Keratinocyte (primary cell): ENCODE measurements around the gene MEGF11. TPM values are rescaled to one million over a fixed set of nuclear protein-coding genes. Genes with fewer than 3 reads are reported as not detected.
"Not testable (repeated sequence)": the region's sequence is repeated elsewhere in the genome, so short reads cannot be mapped to it uniquely, and the experiment has no call there.

ENCODE experiments used
- DNase-seq: peaks from one replicate; pipeline ENCODE4 v3.0.0-alpha.2; 2011; ENCODE audit warnings: low read depth, missing footprints, low spot score
- FAIRE-seq: peaks from 2 replicates; lab custom pipeline; 2011; peaks lifted over from hg19 to GRCh38; lab: Jason Lieb, UNC
- H2AFZ ChIP-seq: 2 replicates; pipeline ENCODE4 v1.6.0; 2012; ENCODE audit warnings: low read length, control low read depth, inconsistent platforms; ENCODE audit not compliant: control insufficient read depth
- H3K27ac ChIP-seq: 2 replicates; pipeline ENCODE4 v1.5.1; 2011; ENCODE audit warnings: low read length; ENCODE audit not compliant: control insufficient read depth, insufficient read depth
- H3K27me3 ChIP-seq: 3 replicates; pipeline ENCODE4 v1.6.0; 2011; ENCODE audit warnings: low read length; ENCODE audit not compliant: control insufficient read depth, insufficient read depth; ENCODE audit errors: extremely low read depth
- H3K36me3 ChIP-seq, 2 experiments: 2 replicates in 1 of 2; 3 replicates in 1 of 2; pipeline ENCODE4 v1.5.1; 2011; ENCODE audit warnings: low read length in 2 of 2, mild to moderate bottlenecking in 1 of 2; ENCODE audit not compliant: control insufficient read depth in 2 of 2, insufficient read depth in 2 of 2; ENCODE audit errors: extremely low read depth in 1 of 2
- H3K4me1 ChIP-seq: 3 replicates; pipeline ENCODE4 v1.5.1; 2011; ENCODE audit warnings: low read length; ENCODE audit not compliant: control insufficient read depth, insufficient read depth; ENCODE audit errors: extremely low read depth
- H3K4me2 ChIP-seq: 3 replicates; pipeline ENCODE4 v1.6.0; 2011; ENCODE audit warnings: low read depth, low read length; ENCODE audit not compliant: control insufficient read depth, insufficient read depth; ENCODE audit errors: extremely low read depth
- H3K4me3 ChIP-seq, 3 experiments: fragments of 200-600 bp in 1 of 3; sonication (generic) in 1 of 3; 2 replicates in 2 of 3; 3 replicates in 1 of 3; pipeline ENCODE4 v1.5.1; 2011 to 2016; ENCODE audit warnings: low read length in 3 of 3, mild to moderate bottlenecking in 3 of 3, control low read depth in 2 of 3, inconsistent platforms in 1 of 3, low read depth in 1 of 3, mixed read lengths in 1 of 3, mixed run types in 1 of 3, moderate library complexity in 1 of 3; ENCODE audit not compliant: control insufficient read depth in 2 of 3, insufficient read depth in 2 of 3; ENCODE audit errors: extremely low read depth in 1 of 3
- H3K79me2 ChIP-seq: 2 replicates; pipeline ENCODE4 v1.6.0; 2012; ENCODE audit warnings: low read length; ENCODE audit not compliant: control insufficient read depth, insufficient read depth
- H3K9ac ChIP-seq: 3 replicates; pipeline ENCODE4 v1.6.0; 2011; ENCODE audit warnings: low read length; ENCODE audit not compliant: control insufficient read depth, insufficient read depth; ENCODE audit errors: extremely low read depth
- H3K9me1 ChIP-seq: 3 replicates; pipeline ENCODE4 v1.6.0; 2011; ENCODE audit warnings: low read length; ENCODE audit not compliant: control insufficient read depth, insufficient read depth; ENCODE audit errors: extremely low read depth
- H3K9me3 ChIP-seq: 2 replicates; pipeline ENCODE4 v1.5.1; 2012; ENCODE audit warnings: low read depth, low read length; ENCODE audit not compliant: control insufficient read depth
- H4K20me1 ChIP-seq: 3 replicates; pipeline ENCODE4 v1.6.0; 2011; ENCODE audit warnings: low read length; ENCODE audit not compliant: control insufficient read depth, insufficient read depth; ENCODE audit errors: extremely low read depth
- EZH2 ChIP-seq: IDR thresholded peaks from one replicate; pipeline ENCODE4 v1.6.1; 2012; ENCODE audit warnings: inconsistent platforms, mild to moderate bottlenecking, low read length, moderate library complexity
- dilution Hi-C: fragments of 300-500 bp; cut with MboI; formaldehyde crosslinking; loops from one replicate; pipeline ENCODE4 v1.7.0; 2020; ENCODE audit warnings: low sequenced_read_pairs; ENCODE audit not compliant: extremely low pct_ligation_motif_present
- polyA plus RNA-seq, 5 experiments: library from polyadenylated mRNA; depleted of rRNA in 3 of 5; stranded (reverse) in 3 of 5; stranded (forward) in 1 of 5; unstranded in 1 of 5; fragments of >200 nt; gene quantifications; 1 replicate in 1 of 5; 2 replicates in 3 of 5; 3 replicates in 1 of 5; pipeline versions ENCODE4 v1.2.1 to v1.2.3, GENCODE V29; 2011 to 2012; ENCODE audit warnings: missing spikeins in 2 of 5, low read depth in 1 of 5, low replicate concordance in 1 of 5
- TF ChIP-seq, protein P1 (sequence below), 3 experiments: IDR thresholded peaks in 1 of 3; conservative IDR thresholded peaks in 1 of 3; optimal IDR thresholded peaks in 1 of 3; 2 replicates in 2 of 3; 3 replicates in 1 of 3; pipeline versions ENCODE3 to v1.5.1; 2011; ENCODE audit warnings: low read length in 3 of 3, mild to moderate bottlenecking in 3 of 3, moderate library complexity in 2 of 3, control low read depth in 1 of 3, inconsistent platforms in 1 of 3; ENCODE audit not compliant: insufficient read depth in 2 of 3; ENCODE audit errors: extremely low read depth in 1 of 3

The MEGF11 gene
- polyA plus RNA-seq, 1 donor (not counting 4 experiments of a cell fraction or from before 2014, with no cell fraction given) = not detected

DNA sequence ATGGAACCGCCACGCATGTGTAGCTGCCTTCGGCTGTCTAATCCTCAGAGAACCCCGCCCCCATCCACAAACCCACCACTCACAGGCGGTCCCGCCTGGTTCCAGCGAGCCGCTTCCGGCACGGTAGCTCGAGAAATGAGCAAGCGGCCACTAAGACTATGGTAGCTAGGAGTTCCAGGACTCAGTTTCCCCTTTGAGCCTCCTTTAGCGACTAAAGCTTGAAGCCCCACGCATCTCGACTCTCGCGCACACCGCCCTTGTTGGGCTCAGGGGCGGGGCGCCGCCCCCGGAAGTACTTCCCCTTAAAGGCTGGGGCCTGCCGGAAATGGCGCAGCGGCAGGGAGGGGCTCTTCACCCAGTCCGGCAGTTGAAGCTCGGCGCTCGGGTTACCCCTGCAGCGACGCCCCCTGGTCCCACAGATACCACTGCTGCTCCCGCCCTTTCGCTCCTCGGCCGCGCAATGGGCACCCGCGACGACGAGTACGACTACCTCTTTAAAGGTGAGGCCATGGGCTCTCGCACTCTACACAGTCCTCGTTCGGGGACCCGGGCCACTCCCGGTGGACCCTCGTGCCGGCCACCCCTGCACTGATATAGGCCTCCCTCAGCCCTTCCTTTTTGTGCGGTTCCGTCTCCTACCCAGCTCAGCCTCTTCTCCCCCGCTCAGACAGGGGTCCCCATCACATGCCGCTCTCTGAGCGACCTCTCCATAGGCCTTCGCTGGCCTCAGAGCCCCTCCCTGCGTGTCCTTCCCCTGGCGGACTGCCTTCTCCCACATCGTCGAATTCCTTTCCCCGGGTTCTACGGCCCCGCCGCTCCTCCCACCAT lies 384.2 kb downstream of the MEGF11 start, which contains the start of gene RAB11A:
TSS of gene RAB11A (plus strand) at position 366 of the 828 bp plus-strand sequence. CDS start at position 461, 95 bp downstream.
- FAIRE-seq = no peak
- no peak for TF ChIP-seq EZH2
- TF ChIP-seq, protein P1, sequence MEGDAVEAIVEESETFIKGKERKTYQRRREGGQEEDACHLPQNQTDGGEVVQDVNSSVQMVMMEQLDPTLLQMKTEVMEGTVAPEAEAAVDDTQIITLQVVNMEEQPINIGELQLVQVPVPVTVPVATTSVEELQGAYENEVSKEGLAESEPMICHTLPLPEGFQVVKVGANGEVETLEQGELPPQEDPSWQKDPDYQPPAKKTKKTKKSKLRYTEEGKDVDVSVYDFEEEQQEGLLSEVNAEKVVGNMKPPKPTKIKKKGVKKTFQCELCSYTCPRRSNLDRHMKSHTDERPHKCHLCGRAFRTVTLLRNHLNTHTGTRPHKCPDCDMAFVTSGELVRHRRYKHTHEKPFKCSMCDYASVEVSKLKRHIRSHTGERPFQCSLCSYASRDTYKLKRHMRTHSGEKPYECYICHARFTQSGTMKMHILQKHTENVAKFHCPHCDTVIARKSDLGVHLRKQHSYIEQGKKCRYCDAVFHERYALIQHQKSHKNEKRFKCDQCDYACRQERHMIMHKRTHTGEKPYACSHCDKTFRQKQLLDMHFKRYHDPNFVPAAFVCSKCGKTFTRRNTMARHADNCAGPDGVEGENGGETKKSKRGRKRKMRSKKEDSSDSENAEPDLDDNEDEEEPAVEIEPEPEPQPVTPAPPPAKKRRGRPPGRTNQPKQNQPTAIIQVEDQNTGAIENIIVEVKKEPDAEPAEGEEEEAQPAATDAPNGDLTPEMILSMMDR (optimal IDR thresholded peaks at IDR 0.05 in 1 of 3, IDR thresholded peaks at IDR 0.05 in 1 of 3, conservative IDR thresholded peaks at IDR 0.05 in 1 of 3; ENCODE audit: extremely low read depth in 1 of 3, insufficient read depth in 2 of 3, low read length in 3 of 3) = peak in 2 of 3 experiments; percentile 20 to 52
- Histone ChIP-seq H4K20me1 (peaks cover 5% of the 10 kb centered on the region), H3K36me3 (no peaks in the 10 kb centered on the region), H3K27me3 (no peaks in the 10 kb centered on the region), H3K27ac (peak within 1 kb of the TSS; percentile 90), H3K4me3 (peak within 1 kb of the TSS; percentile 81 to 98 (median 91)), H3K79me2 (peaks cover 50% of the 10 kb centered on the region), H2AFZ (peak within 1 kb of the TSS; percentile 87), H3K4me1 (peaks cover 20% of the 10 kb centered on the region), H3K9me3 (no peaks in the 10 kb centered on the region), H3K4me2 (peak within 1 kb of the TSS; percentile 96), H3K9ac (peak within 1 kb of the TSS; percentile 98), H3K9me1 (no peaks in the 10 kb centered on the region)
- dilution Hi-C loops = no loop called here
- peak; percentile 83 for DNase-seq

DNA sequence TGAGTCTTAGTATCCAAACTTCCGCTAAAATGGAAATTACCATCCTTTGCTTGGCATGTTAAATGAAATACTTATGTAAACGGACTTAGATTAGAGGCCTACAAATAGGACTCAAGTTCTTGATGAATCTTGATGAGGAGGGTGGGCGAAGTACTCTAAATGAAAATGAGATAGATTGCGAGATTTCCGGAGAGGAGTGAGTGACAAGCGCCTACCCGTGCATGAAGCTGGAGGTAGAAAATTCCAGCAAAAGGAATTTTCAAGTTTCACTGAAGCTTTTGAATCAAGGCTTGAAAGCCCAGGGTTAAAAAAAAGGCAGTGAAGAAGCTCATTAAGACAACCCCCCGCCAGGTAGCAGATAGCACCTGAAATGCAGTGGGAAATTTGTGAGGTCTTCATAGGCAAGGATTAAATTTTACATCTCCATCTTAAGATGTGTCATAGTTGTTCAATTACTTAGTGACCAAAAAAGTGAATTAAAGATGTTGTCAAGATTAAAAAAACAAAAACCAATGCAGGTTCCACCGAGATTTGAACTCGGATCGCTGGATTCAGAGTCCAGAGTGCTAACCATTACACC lies 384.9 kb downstream of the MEGF11 start:
- Histone ChIP-seq H3K36me3 (no peaks in the 10 kb centered on the region), H3K27me3 (no peaks in the 10 kb centered on the region), H3K9me1 (no peaks in the 10 kb centered on the region), H3K79me2 (peaks cover 43% of the 10 kb centered on the region), H3K27ac (peak overlapping the region; percentile 90), H3K4me1 (peaks cover 20% of the 10 kb centered on the region), H3K9ac (peak overlapping the region; percentile 98), H3K4me2 (peak overlapping the region; percentile 30), H3K4me3 (peak overlapping the region; percentile 81 to 98 (median 91)), H3K9me3 (no peaks in the 10 kb centered on the region), H2AFZ (no peak overlapping the region), H4K20me1 (peaks cover 3% of the 10 kb centered on the region)
- no peak for DNase-seq
- TF ChIP-seq EZH2 = no peak
- TF ChIP-seq, protein P1 (optimal IDR thresholded peaks at IDR 0.05 in 1 of 3, IDR thresholded peaks at IDR 0.05 in 1 of 3, conservative IDR thresholded peaks at IDR 0.05 in 1 of 3; ENCODE audit: extremely low read depth in 1 of 3, insufficient read depth in 2 of 3, low read length in 3 of 3) = no peak
- dilution Hi-C loops = no loop called here
- FAIRE-seq = no peak

DNA sequence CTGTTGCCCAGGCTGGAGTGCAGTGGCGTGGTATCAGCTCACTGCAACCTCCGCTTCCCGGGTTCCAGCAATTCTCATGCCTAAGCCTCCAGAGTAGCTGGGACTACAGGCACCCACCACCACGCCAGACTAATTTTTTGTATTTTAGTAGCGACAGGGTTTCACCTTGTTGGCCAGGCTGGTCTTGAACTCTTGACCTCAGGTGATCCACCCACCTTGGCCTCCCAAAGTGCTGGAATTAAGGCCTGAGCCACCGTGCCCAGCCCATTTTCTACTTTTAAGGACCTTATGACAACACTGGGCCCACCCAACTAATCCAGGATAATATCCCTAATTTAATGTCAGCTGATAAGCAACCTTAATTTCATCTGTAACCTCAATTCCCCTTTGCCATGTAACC lies 385.6 kb downstream of the MEGF11 start:
- H3K9me3 ChIP-seq, dilution Hi-C loops, H3K4me3 ChIP-seq, FAIRE-seq, H3K9me1 ChIP-seq, H3K4me2 ChIP-seq, H3K36me3 ChIP-seq, H3K27me3 ChIP-seq, H3K9ac ChIP-seq, H2AFZ ChIP-seq, H3K27ac ChIP-seq, H4K20me1 ChIP-seq, DNase-seq: not testable (repeated sequence)
- peaks cover 13% of the 10 kb centered on the region for H3K4me1 ChIP-seq
- peaks cover 36% of the 10 kb centered on the region for H3K79me2 ChIP-seq
